A549 (cell line): ENCODE measurements around the gene SMARCB1. TPM values are rescaled to one million over a fixed set of nuclear protein-coding genes. Genes with fewer than 3 reads are reported as not detected.

Experiments
- ATAC-seq, 2 experiments: fragments of 200-7000 bp in 1 of 2; fragments of >200 bp in 1 of 2; cut with Nextera tagmentation in 1 of 2; cut with Tn5 transposase in 1 of 2; 3 replicates each; pipeline versions ENCODE4 v1.8.0 to v1.9.1; 2018 to 2020; ENCODE audit warnings: mild to moderate bottlenecking in 1 of 2, moderate library complexity in 1 of 2
- CTCF ChIA-PET: fragments of 300-600 bp; sonication (Branson Sonifier 250); formaldehyde crosslinking; extraction: SDS; loops from one replicate; lab custom pipeline; 2021; ENCODE audit warnings: antibody characterized with exemption, inconsistent platforms; lab: Yijun Ruan, JAX
- POLR2A ChIA-PET: fragments of 350-600 bp; formaldehyde crosslinking; extraction: SDS; loops from one replicate; lab custom pipeline; 2021; ENCODE audit warnings: antibody characterized with exemption, inconsistent platforms; lab: Yijun Ruan, JAX
- DNase-seq, 2 experiments: peaks; one replicate each; pipeline versions ENCODE4 v3.0.0 to v3.0.0-alpha.2; 2011 to 2016; ENCODE audit warnings: low read depth in 1 of 2, low spot score in 1 of 2
- FAIRE-seq: peaks from 2 replicates; lab custom pipeline; 2011; peaks lifted over from hg19 to GRCh38; lab: Jason Lieb, UNC
- H3K27ac ChIP-seq, 2 experiments: fragments of >200 bp; sonication (Bioruptor Twin); formaldehyde crosslinking; 3 replicates each; pipeline ENCODE4 v1.5.1; 2016 to 2017
- H3K4me1 ChIP-seq: fragments of >200 bp; sonication (Bioruptor Twin); formaldehyde crosslinking; 3 replicates; pipeline ENCODE4 v1.6.1; 2016
- H3K4me2 ChIP-seq: fragments of >200 bp; sonication (Bioruptor Twin); formaldehyde crosslinking; 3 replicates; pipeline ENCODE4 v1.6.1; 2016
- H3K4me3 ChIP-seq: fragments of >200 bp; sonication (Bioruptor Twin); formaldehyde crosslinking; 3 replicates; pipeline ENCODE4 v1.5.1; 2016
- H3K9me3 ChIP-seq: fragments of >200 bp; sonication (Bioruptor Twin); formaldehyde crosslinking; 3 replicates; pipeline ENCODE4 v1.6.1; 2016
- ATOH8 ChIP-seq: fragments of 250-450 bp; sonication (Bioruptor Pico); IDR thresholded peaks from 2 replicates; pipeline ENCODE4 v1.5.0; 2020; ENCODE audit warnings: low read depth, mild to moderate bottlenecking, moderate library complexity
- BHLHE40 ChIP-seq: IDR thresholded peaks from 2 replicates; pipeline ENCODE4 v1.6.1; 2012; ENCODE audit warnings: low read depth, low read length, inconsistent platforms
- CBX2 ChIP-seq: fragments of 200-600 bp; sonication (generic); IDR thresholded peaks from 2 replicates; pipeline ENCODE4 v1.6.1; 2016; ENCODE audit warnings: low read depth, mild to moderate bottlenecking, borderline replicate concordance
- CBX8 ChIP-seq: fragments of 200-600 bp; sonication (generic); IDR thresholded peaks from 2 replicates; pipeline ENCODE4 v1.6.1; 2016
- CHD4 ChIP-seq: fragments of 200-600 bp; sonication (generic); IDR thresholded peaks from 2 replicates; pipeline ENCODE4 v1.6.1; 2016; ENCODE audit warnings: antibody characterized with exemption, mild to moderate bottlenecking, borderline replicate concordance
- EP300 ChIP-seq, 2 experiments: fragments of >200 bp; sonication (Bioruptor Twin); formaldehyde crosslinking; IDR thresholded peaks; 2 replicates in 1 of 2; 3 replicates in 1 of 2; pipeline ENCODE4 v1.6.1; 2016 to 2017
- ESRRA ChIP-seq: fragments of 150-350 bp; IDR thresholded peaks from 2 replicates; pipeline ENCODE4 v1.6.1; 2014; ENCODE audit warnings: mild to moderate bottlenecking, low read length, borderline replicate concordance
- FOSL2 ChIP-seq, 2 experiments: fragments of 450-650 bp in 1 of 2; fragments of >200 bp in 1 of 2; sonication (Bioruptor Twin) in 1 of 2; formaldehyde crosslinking; IDR thresholded peaks; 2 replicates each; pipeline versions ENCODE4 v1.5.0 to v1.6.1; 2016 to 2020; ENCODE audit warnings: mild to moderate bottlenecking in 1 of 2, moderate library complexity in 1 of 2
- GATA3 ChIP-seq: IDR thresholded peaks from 2 replicates; pipeline ENCODE4 v1.6.1; 2012; ENCODE audit warnings: borderline replicate concordance
- HES2 ChIP-seq: fragments of >200 bp; sonication (Bioruptor Twin); formaldehyde crosslinking; IDR thresholded peaks from 2 replicates; pipeline ENCODE4 v1.6.1; 2016
- HEYL ChIP-seq: fragments of 250-450 bp; sonication (Bioruptor Pico); IDR thresholded peaks from 2 replicates; pipeline ENCODE4 v1.8.0; 2021; ENCODE audit warnings: mild to moderate bottlenecking, moderate library complexity
- HOXA7 ChIP-seq: fragments of 250-450 bp; sonication (Bioruptor Pico); IDR thresholded peaks from 2 replicates; pipeline ENCODE4 v1.5.0; 2020; ENCODE audit warnings: mild to moderate bottlenecking, moderate library complexity
- HOXB13 ChIP-seq: fragments of 250-450 bp; sonication (Bioruptor Pico); IDR thresholded peaks from 2 replicates; pipeline ENCODE4 v1.5.0; 2020; ENCODE audit warnings: low read depth, mild to moderate bottlenecking, moderate library complexity
- JUN ChIP-seq, 2 experiments: fragments of >200 bp; sonication (Bioruptor Twin); formaldehyde crosslinking; IDR thresholded peaks; 2 replicates in 1 of 2; 3 replicates in 1 of 2; pipeline ENCODE4 v1.6.1; 2016 to 2017
- KDM1A ChIP-seq: fragments of 200-600 bp; sonication (generic); IDR thresholded peaks from 2 replicates; pipeline ENCODE4 v1.6.1; 2016; ENCODE audit warnings: low read depth, mild to moderate bottlenecking
- KDM5A ChIP-seq: fragments of 200-600 bp; sonication (generic); IDR thresholded peaks from 2 replicates; pipeline ENCODE4 v1.6.1; 2016; ENCODE audit warnings: antibody characterized with exemption, mild to moderate bottlenecking
- MAZ ChIP-seq: fragments of 150-350 bp; IDR thresholded peaks from 2 replicates; pipeline ENCODE4 v1.6.1; 2014; ENCODE audit warnings: antibody characterized with exemption, low read depth, low read length, borderline replicate concordance
- NFE2L2 ChIP-seq: fragments of 150-350 bp; conservative IDR thresholded peaks from 2 replicates; pipeline ENCODE4 v1.6.1; 2014; ENCODE audit warnings: low read length
- NPAS2 ChIP-seq: fragments of 250-450 bp; sonication (Bioruptor Pico); IDR thresholded peaks from 2 replicates; pipeline ENCODE4 v1.8.0; 2022; ENCODE audit warnings: mild to moderate bottlenecking, moderate library complexity, borderline replicate concordance
- PHF8 ChIP-seq: fragments of 200-600 bp; sonication (generic); IDR thresholded peaks from 2 replicates; pipeline ENCODE4 v1.6.1; 2016; ENCODE audit warnings: low read depth, mild to moderate bottlenecking, antibody characterized with exemption, moderate library complexity, borderline replicate concordance
- POLR2AphosphoS2 ChIP-seq: conservative IDR thresholded peaks from 2 replicates; pipeline ENCODE4 v1.6.1; 2012; ENCODE audit warnings: low read length, improper control_type of control experiment, inconsistent platforms
- RNF2 ChIP-seq: fragments of 200-600 bp; sonication (generic); IDR thresholded peaks from 2 replicates; pipeline ENCODE4 v1.6.1; 2016; ENCODE audit warnings: low read depth, mild to moderate bottlenecking, antibody characterized with exemption, moderate library complexity, borderline replicate concordance
- SMC3 ChIP-seq: fragments of >200 bp; sonication (Bioruptor Twin); formaldehyde crosslinking; IDR thresholded peaks from 3 replicates; pipeline ENCODE4 v1.6.1; 2018; ENCODE audit warnings: inconsistent platforms
- SREBF2 ChIP-seq: fragments of 450-650 bp; IDR thresholded peaks from 2 replicates; pipeline ENCODE4 v1.6.1; 2014; ENCODE audit warnings: mild to moderate bottlenecking, moderate library complexity
- TP53 ChIP-seq: fragments of 250-450 bp; sonication (Bioruptor Pico); IDR thresholded peaks from 2 replicates; pipeline ENCODE4 v1.5.0; 2021; ENCODE audit warnings: mild to moderate bottlenecking, moderate library complexity
- USF2 ChIP-seq: fragments of 450-650 bp; IDR thresholded peaks from 2 replicates; pipeline ENCODE4 v1.6.1; 2014; ENCODE audit warnings: antibody characterized with exemption
- ZC3H11A ChIP-seq: fragments of 450-650 bp; IDR thresholded peaks from 2 replicates; pipeline ENCODE4 v1.6.1; 2014; ENCODE audit warnings: antibody characterized with exemption, mild to moderate bottlenecking
- ZSCAN20 ChIP-seq: fragments of 250-450 bp; sonication (Bioruptor Pico); IDR thresholded peaks from 2 replicates; pipeline ENCODE4 v1.8.0; 2022; ENCODE audit warnings: mild to moderate bottlenecking, moderate library complexity
- WGBS: methylation state at CpG from one replicate; pipeline ENCODE4 v1.1.6; 2017; ENCODE audit errors: missing lambda C conversion rate; 5-methylcytosine and 5-hydroxymethylcytosine counted together
- polyA plus RNA-seq, 4 experiments: library from polyadenylated mRNA; depleted of rRNA in 3 of 4; stranded (reverse); fragments of >200 nt; fragmentation: RNase III in 1 of 4; extraction: RNeasy Plus Mini Kit Qiagen cat#74134 plus additional on column Dnase treatment in 1 of 4; gene quantifications; 2 replicates in 3 of 4; 3 replicates in 1 of 4; pipeline ENCODE4 v1.2.3, GENCODE V29; 2011 to 2017

The SMARCB1 gene
- polyA plus RNA-seq, 2 of the 4 experiments (the other 2 are of a cell fraction): 65.6 to 133 TPM

- ATAC-seq (no peak), DNase-seq (no peak), FAIRE-seq (no peak)
- H3K9me3 ChIP-seq: no peaks in the 10 kb centered on the region
- H3K4me3 ChIP-seq: no peak overlapping the region
- no peak for TF ChIP-seq JUN (IDR thresholded peaks at IDR 0.05)
- TF ChIP-seq TP53 (CRISPR knock-in tag): no peak
- TF ChIP-seq HOXB13 (CRISPR knock-in tag): no peak
- no peak for TF ChIP-seq ATOH8
- TF ChIP-seq ZSCAN20 (CRISPR knock-in tag): no peak
- TF ChIP-seq BHLHE40: no peak
- no peak for TF ChIP-seq ESRRA
- TF ChIP-seq PHF8: no peak
- TF ChIP-seq CHD4: no peak
- TF ChIP-seq SMC3: no peak
- no peak for TF ChIP-seq USF2
- TF ChIP-seq HEYL (CRISPR knock-in tag): no peak
- TF ChIP-seq NPAS2 (CRISPR knock-in tag): no peak
- TF ChIP-seq SREBF2: no peak
- TF ChIP-seq EP300 (IDR thresholded peaks at IDR 0.05): no peak
- TF ChIP-seq KDM1A: no peak
- TF ChIP-seq POLR2AphosphoS2: no peak
- no peak for TF ChIP-seq CBX2
- TF ChIP-seq HES2: no peak
- CTCF ChIA-PET: interaction anchor here (0.6 to 0.9 kb wide), 3 partner anchors 13 to 28 kb away, joined by 3 to 4 read pairs (median 4); partner anchors contain the start of gene MIF
- no peak overlapping the region for H3K4me2 ChIP-seq
- H3K4me1 ChIP-seq: no peaks in the 10 kb centered on the region
- POLR2A ChIA-PET: no interaction called here
- H3K27ac ChIP-seq: no peak overlapping the region
- 82% methylated on average over 5 of the region's 8 CpGs for WGBS
These were observed 90.8 kb downstream of the SMARCB1 start for GRCh38 chr22:23877566-23877965.

- FAIRE-seq (no peak), DNase-seq (no peak), ATAC-seq (no peak)
- CTCF ChIA-PET: interaction anchor here (0.8 to 0.9 kb wide), 2 partner anchors 16 to 29 kb away, joined by 3 to 4 read pairs; partner anchors contain the start of gene MIF
- Histone ChIP-seq H3K9me3 (no peaks in the 10 kb centered on the region), H3K4me1 (no peaks in the 10 kb centered on the region), H3K27ac (no peak overlapping the region), H3K4me2 (no peak overlapping the region), H3K4me3 (no peak overlapping the region)
- POLR2A ChIA-PET: no interaction called here
- 75% methylated on average over 7 of the region's 7 CpGs for WGBS
- no peak for TF ChIP-seq HOXB13 (CRISPR knock-in tag)
- TF ChIP-seq RNF2: no peak
- no peak for TF ChIP-seq POLR2AphosphoS2
- no peak for TF ChIP-seq HEYL (CRISPR knock-in tag)
- TF ChIP-seq TP53 (CRISPR knock-in tag): no peak
- TF ChIP-seq ZSCAN20 (CRISPR knock-in tag): no peak
- no peak for TF ChIP-seq HOXA7 (CRISPR knock-in tag)
- TF ChIP-seq FOSL2 (IDR thresholded peaks at IDR 0.05): no peak
- TF ChIP-seq FOSL2 (CRISPR knock-in tag; IDR thresholded peaks at IDR 0.05): no peak
- TF ChIP-seq SMC3: no peak
- no peak for TF ChIP-seq NFE2L2
- TF ChIP-seq ZC3H11A: no peak
- no peak for TF ChIP-seq MAZ
- no peak for TF ChIP-seq GATA3
- no peak for TF ChIP-seq KDM5A
- no peak for TF ChIP-seq CBX8
- no peak for TF ChIP-seq PHF8
These were observed 91.5 kb downstream of the SMARCB1 start for GRCh38 chr22:23878219-23878618.
